OCI-LY1 (cell line): Measurements from ENCODE around the gene COLEC12.

Experiments
- H2AFZ ChIP-seq: fragments of 200-600 bp; sonication (generic), shearing (Covaris generic); 2 replicates; pipeline ENCODE4 v1.6.0; 2014; ENCODE audit warnings: antibody characterized with exemption, mild to moderate bottlenecking, low read length
- H3F3A ChIP-seq: fragments of 200-600 bp; sonication (generic), shearing (Covaris generic); 2 replicates; pipeline ENCODE4 v1.6.0; 2014; ENCODE audit warnings: mild to moderate bottlenecking, antibody characterized with exemption, low read length, moderate library complexity; ENCODE audit not compliant: insufficient read depth
- H3K27ac ChIP-seq: fragments of 200-600 bp; sonication (generic); 2 replicates; pipeline ENCODE4 v1.5.1; 2014; ENCODE audit warnings: low read length, mixed run types, mild to moderate bottlenecking, low read depth; ENCODE audit not compliant: poor library complexity, severe bottlenecking
- H3K27me3 ChIP-seq: fragments of 200-600 bp; sonication (generic); 2 replicates; pipeline ENCODE4 v1.6.0; 2014; ENCODE audit warnings: antibody characterized with exemption, mild to moderate bottlenecking, low read length, moderate library complexity; ENCODE audit not compliant: insufficient read depth
- H3K36me3 ChIP-seq: fragments of 200-600 bp; sonication (generic); 2 replicates; pipeline ENCODE4 v1.6.1; 2014; ENCODE audit warnings: mild to moderate bottlenecking, antibody characterized with exemption, low read length, moderate library complexity, mixed read lengths; ENCODE audit not compliant: insufficient read depth
- H3K4me1 ChIP-seq: fragments of 200-600 bp; sonication (generic); 2 replicates; pipeline ENCODE4 v1.5.1; 2014; ENCODE audit warnings: mild to moderate bottlenecking, low read length, moderate library complexity; ENCODE audit not compliant: insufficient read depth, severe bottlenecking
- H3K4me2 ChIP-seq: fragments of 200-600 bp; sonication (generic), shearing (Covaris generic); 2 replicates; pipeline ENCODE4 v1.6.1; 2014; ENCODE audit warnings: low read length
- H3K4me3 ChIP-seq: fragments of 200-600 bp; sonication (generic); 2 replicates; pipeline ENCODE4 v1.5.1; 2014; ENCODE audit warnings: low read length, low read depth, mild to moderate bottlenecking, mixed read lengths; ENCODE audit not compliant: poor library complexity, severe bottlenecking
- H3K79me2 ChIP-seq: fragments of 200-600 bp; shearing (Covaris generic); 2 replicates; pipeline ENCODE4 v1.6.1; 2016; ENCODE audit warnings: mixed run types, low read length, mixed read lengths; ENCODE audit not compliant: insufficient read depth
- H3K9ac ChIP-seq: fragments of 200-600 bp; sonication (generic), shearing (Covaris generic); 2 replicates; pipeline ENCODE4 v1.6.1; 2014; ENCODE audit warnings: mild to moderate bottlenecking, low read length, mixed read lengths
- H3K9me2 ChIP-seq: fragments of 200-600 bp; sonication (generic), shearing (Covaris generic); 2 replicates; pipeline ENCODE4 v1.6.1; 2014; ENCODE audit warnings: low read depth, mild to moderate bottlenecking, low read length, mixed read lengths
- H3K9me3 ChIP-seq: fragments of 200-600 bp; shearing (Covaris generic); 2 replicates; pipeline ENCODE4 v1.6.1; 2014; ENCODE audit warnings: low read length, mixed read lengths
- H4K20me1 ChIP-seq: fragments of 200-600 bp; sonication (generic), shearing (Covaris generic); 2 replicates; pipeline ENCODE4 v1.6.0; 2016; ENCODE audit warnings: mild to moderate bottlenecking, low read length; ENCODE audit not compliant: insufficient read depth
- CTCF ChIP-seq: fragments of 200-600 bp; sonication (generic), shearing (Covaris generic); IDR thresholded peaks from 2 replicates; pipeline ENCODE4 v1.5.1; 2017; ENCODE audit warnings: mild to moderate bottlenecking, antibody characterized with exemption, low read length, moderate library complexity, mixed read lengths
- EZH2 ChIP-seq: fragments of 200-600 bp; sonication (generic), shearing (Covaris generic); IDR thresholded peaks from 2 replicates; pipeline ENCODE4 v1.8.0; 2017; ENCODE audit warnings: borderline replicate concordance, mixed run types, mild to moderate bottlenecking, antibody characterized with exemption, low read length, moderate library complexity, mixed read lengths

COLEC12 gene

GRCh38 chr18:376311-376710 lies 124.2 kb downstream of the COLEC12 start:
- Histone ChIP-seq H3K9me2 (no peaks in the 10 kb centered on the region), H3K27ac (no peak overlapping the region), H3K27me3 (no peaks in the 10 kb centered on the region), H3K9ac (no peak overlapping the region), H3K9me3 (no peaks in the 10 kb centered on the region), H3K36me3 (no peaks in the 10 kb centered on the region), H3K4me3 (no peak overlapping the region), H3K79me2 (no peaks in the 10 kb centered on the region), H3K4me1 (no peaks in the 10 kb centered on the region), H2AFZ (no peak overlapping the region), H3K4me2 (no peak overlapping the region), H4K20me1 (no peaks in the 10 kb centered on the region), H3F3A (no peaks in the 10 kb centered on the region)
- TF ChIP-seq CTCF (no peak), EZH2 (no peak)

GRCh38 chr18:374721-375168 lies 125.8 kb downstream of the COLEC12 start:
- Histone ChIP-seq H3K9me3 (no peaks in the 10 kb centered on the region), H3K27ac (no peak overlapping the region), H3K36me3 (no peaks in the 10 kb centered on the region), H2AFZ (no peak overlapping the region), H3K4me2 (no peak overlapping the region), H4K20me1 (no peaks in the 10 kb centered on the region), H3K27me3 (no peaks in the 10 kb centered on the region), H3K79me2 (no peaks in the 10 kb centered on the region), H3K4me3 (no peak overlapping the region), H3F3A (no peaks in the 10 kb centered on the region), H3K4me1 (no peaks in the 10 kb centered on the region), H3K9me2 (no peaks in the 10 kb centered on the region), H3K9ac (no peak overlapping the region)
- TF ChIP-seq CTCF (no peak), EZH2 (no peak)

- TF ChIP-seq CTCF = no peak
- Histone ChIP-seq H3K79me2 (no peaks in the 10 kb centered on the region), H2AFZ (no peak overlapping the region), H4K20me1 (no peaks in the 10 kb centered on the region), H3K36me3 (no peaks in the 10 kb centered on the region), H3K4me3 (no peak overlapping the region), H3K9ac (no peak overlapping the region), H3K27ac (no peak overlapping the region), H3K9me2 (no peaks in the 10 kb centered on the region), H3K4me2 (no peak overlapping the region), H3K9me3 (no peaks in the 10 kb centered on the region), H3K4me1 (no peaks in the 10 kb centered on the region), H3F3A (no peaks in the 10 kb centered on the region), H3K27me3 (no peaks in the 10 kb centered on the region)
These were observed 126.7 kb downstream of the COLEC12 start for GRCh38 chr18:373780-374179.
